GM12864 (cell line): Measurements from ENCODE around the gene MITD1.
A peak's percentile ranks its signal among the peaks of the same experiment; 100 is the strongest.

Source experiments
- DNase-seq: peaks from one replicate; pipeline ENCODE4 v3.0.0-alpha.2; 2011; ENCODE audit warnings: low read depth
- H3K4me3 ChIP-seq: 2 replicates; pipeline ENCODE4 v1.5.1; 2011; ENCODE audit warnings: mild to moderate bottlenecking, low read depth, low read length, control low read depth
- TF ChIP-seq, protein P1 (sequence below): IDR thresholded peaks from 2 replicates; pipeline ENCODE4 v1.5.1; 2011; ENCODE audit warnings: low read depth, mild to moderate bottlenecking, moderate library complexity, low read length, control low read depth, inconsistent platforms; ENCODE audit errors: missing control alignments

MITD1 gene

DNA sequence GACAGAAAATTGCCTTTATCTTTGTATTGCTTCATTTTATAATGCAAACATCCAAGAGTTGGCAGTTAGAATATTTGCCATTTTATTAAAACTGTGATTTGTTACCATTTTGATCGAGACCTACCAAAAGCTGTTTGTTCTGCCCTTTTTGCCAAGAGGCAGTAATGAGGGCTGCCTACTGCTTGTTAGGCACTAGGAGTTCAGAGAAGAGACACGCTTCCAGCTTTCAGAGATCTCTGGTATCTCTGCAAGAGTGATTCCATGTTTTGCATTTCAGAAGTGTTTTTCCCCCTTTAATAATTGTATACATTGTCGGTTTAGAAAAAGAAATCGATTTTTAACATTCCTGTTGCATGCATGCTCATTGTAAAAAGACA lies 754 bp upstream of the MITD1 start:
- peak overlapping the region; percentile 77 for H3K4me3 ChIP-seq
- DNase-seq: no peak
- TF ChIP-seq, protein P1, sequence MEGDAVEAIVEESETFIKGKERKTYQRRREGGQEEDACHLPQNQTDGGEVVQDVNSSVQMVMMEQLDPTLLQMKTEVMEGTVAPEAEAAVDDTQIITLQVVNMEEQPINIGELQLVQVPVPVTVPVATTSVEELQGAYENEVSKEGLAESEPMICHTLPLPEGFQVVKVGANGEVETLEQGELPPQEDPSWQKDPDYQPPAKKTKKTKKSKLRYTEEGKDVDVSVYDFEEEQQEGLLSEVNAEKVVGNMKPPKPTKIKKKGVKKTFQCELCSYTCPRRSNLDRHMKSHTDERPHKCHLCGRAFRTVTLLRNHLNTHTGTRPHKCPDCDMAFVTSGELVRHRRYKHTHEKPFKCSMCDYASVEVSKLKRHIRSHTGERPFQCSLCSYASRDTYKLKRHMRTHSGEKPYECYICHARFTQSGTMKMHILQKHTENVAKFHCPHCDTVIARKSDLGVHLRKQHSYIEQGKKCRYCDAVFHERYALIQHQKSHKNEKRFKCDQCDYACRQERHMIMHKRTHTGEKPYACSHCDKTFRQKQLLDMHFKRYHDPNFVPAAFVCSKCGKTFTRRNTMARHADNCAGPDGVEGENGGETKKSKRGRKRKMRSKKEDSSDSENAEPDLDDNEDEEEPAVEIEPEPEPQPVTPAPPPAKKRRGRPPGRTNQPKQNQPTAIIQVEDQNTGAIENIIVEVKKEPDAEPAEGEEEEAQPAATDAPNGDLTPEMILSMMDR: no peak

DNA sequence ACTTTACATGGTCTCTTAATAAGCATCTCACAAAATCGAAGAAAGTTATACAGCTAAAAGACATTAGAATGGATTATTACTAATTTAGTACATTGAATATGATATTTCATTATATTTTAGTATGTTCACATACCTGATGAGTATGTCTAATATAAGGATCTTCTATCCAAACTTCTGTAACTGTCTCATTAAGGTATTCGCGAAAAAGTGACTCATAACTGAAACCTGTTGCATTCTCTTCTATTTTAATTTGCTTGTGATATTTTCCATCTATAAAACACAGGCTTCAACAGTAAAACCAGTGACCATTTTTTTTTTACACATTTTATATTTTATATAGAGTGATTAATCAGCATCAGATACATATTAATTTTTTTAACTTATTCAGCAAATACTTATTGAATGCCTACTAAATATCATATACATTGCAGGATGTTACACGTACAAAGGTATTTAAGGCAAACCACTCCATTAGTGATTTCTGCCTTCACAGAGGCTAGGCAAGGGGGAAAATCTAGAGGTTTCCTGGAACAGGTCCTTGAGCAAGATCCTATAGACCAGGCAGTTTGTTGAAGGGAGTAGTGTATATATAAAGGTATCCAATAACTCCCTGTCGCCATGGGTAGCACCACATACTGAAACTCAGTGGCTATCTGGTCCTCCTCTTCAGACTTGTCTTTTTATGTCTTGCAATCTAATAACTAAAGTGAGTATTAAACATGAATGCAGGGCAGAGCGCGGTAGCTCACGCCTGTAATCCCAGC lies 9.3 kb downstream of the MITD1 start:
- TF ChIP-seq, protein P1: no peak
- no peak overlapping the region for H3K4me3 ChIP-seq
- no peak for DNase-seq

DNA sequence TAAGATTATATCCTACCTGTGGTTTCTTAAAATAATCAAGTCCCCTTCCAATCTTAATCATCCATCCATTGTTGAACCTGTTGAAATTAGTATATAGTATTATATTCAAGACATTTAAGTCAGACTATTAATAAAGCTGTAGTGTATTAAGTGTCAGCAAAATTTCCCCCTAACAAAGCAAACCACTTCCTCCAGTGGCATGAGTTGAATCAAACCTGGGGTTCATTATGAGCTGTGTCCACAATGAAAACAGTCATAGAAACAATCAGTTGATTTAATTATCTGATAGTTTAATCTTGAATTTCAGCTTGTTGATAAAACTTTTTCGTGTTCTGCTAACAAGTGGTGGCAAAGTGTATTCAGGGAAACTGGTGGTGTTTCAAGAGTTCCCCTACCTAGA lies 11.3 kb downstream of the MITD1 start:
- TF ChIP-seq, protein P1: no peak
- no peak overlapping the region for H3K4me3 ChIP-seq
- no peak for DNase-seq

DNA sequence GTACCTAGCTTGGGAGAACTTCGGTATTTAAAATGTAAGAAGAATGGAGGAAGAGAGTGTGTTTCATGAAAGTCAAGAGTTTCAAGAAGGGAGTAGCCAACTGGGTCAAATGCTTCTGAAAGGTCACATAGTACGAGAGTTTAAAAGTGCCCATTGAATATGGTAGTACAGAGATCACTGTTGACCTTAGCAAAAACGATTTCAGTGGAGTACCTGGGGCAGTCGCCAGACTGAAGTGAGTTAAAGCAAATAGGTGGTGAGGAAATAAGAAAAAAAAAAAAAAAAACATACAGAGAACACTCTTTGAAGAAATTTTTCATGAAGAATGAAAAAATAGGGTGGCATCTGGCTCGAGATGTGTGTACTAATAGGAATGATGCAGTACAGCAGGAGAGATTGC lies 14.6 kb downstream of the MITD1 start:
- DNase-seq: no peak
- TF ChIP-seq, protein P1: no peak
- no peak overlapping the region for H3K4me3 ChIP-seq

DNA sequence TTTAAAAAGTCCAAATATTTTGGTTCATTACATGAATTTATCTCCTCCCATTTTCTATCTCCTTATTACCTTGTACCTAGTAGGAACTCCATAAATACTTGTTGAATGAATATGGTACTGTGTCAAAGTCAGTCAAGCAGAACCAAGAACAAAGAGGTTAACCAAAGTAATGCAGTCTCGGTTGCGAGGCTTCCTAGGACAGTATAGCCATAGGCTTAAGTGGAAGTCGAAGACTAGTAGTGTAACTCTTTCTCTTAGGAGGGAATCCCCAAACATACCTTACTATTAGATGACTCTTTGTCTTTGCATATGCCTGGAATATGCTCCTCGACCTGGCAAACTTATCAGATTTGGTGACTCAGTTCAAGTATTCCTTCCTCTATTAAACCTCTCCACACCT lies 21.3 kb downstream of the MITD1 start:
- DNase-seq: no peak
- TF ChIP-seq, protein P1: no peak
- H3K4me3 ChIP-seq: no peak overlapping the region

DNA sequence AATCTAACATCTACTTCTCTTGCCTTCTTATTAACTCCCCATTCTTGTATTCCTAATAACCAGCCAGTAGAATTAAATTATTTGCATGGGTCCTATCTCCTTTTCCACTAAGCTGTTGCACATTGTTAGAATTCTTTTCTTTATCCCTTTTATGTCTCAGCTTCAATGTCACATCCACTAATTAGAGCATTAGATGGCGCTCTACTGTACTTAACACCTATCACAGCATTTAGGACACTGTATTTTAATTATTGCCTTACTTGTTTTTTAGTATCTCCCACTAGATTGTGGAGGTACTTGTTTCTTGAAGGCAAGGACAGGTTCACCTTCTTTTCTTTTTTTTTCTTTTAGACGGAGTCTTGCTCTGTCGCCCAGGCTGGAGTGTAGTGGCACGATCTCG lies 22.3 kb downstream of the MITD1 start:
- no peak for DNase-seq
- TF ChIP-seq, protein P1: no peak
- no peak overlapping the region for H3K4me3 ChIP-seq

DNA sequence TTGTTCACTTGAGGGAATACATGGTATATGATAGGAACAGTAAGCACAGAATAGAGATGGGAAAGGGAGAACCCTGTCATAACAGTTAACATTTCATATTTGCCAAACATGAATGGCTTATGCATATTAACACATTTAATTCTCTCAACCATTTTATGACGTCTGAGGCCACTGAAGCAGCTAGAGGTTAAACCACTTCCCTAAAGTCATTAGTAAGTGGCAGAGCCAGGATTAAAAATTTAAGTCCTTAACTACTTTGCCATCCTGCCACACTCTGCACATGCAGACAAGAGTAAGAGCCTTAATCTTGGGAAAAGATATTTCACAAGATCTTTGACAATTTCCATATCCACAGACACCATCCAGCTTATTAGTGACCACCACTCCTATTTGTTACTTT lies 24.0 kb downstream of the MITD1 start:
- TF ChIP-seq, protein P1: no peak
- no peak for DNase-seq
- no peak overlapping the region for H3K4me3 ChIP-seq
